HG02610 (cell line): Measurements from ENCODE around the gene CALM1.
A peak's percentile ranks its signal among the peaks of the same experiment; 100 is the strongest.
"Not testable (repeated sequence)": the region's sequence is repeated elsewhere in the genome, so short reads cannot be mapped to it uniquely, and the experiment has no call there.

Experiments used
- ATAC-seq: cut with Tn5 transposase; IDR thresholded peaks from one replicate; pipeline ENCODE4 v1.9.1; 2021; ENCODE audit warnings: mild to moderate bottlenecking, moderate library complexity; ENCODE audit not compliant: unreplicated experiment

The CALM1 gene

DNA sequence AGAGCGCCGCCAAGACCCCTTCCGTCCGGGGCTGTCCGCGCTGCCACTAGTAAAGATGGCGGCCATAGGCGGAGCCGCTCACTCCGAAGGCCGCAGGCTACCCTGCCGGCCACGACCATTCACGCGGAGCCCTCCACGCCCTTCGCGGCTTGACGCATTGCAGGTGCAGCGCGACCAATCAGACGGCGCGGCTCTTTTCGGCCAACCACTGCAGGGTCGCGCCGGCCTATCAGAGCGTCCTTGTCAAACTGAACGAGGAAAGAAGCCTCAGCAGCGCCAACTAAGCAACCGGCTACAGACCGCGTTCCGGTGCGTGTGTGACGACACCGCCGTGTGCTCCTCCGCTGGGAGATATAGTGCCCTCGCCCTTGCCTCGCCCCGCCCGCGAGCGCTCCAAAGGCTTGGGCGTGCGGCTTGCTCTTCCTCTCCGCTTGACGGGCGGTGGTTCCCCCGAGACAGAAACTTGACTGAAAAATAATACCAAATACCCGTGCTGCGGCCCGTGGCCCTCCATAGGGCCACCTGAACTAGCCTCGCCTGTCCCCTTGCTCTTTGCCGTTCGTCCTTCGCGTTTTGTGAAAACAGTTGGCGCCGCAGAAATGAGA is 13.6 kb upstream of the CALM1 start:
- ATAC-seq: peak; percentile 94

DNA sequence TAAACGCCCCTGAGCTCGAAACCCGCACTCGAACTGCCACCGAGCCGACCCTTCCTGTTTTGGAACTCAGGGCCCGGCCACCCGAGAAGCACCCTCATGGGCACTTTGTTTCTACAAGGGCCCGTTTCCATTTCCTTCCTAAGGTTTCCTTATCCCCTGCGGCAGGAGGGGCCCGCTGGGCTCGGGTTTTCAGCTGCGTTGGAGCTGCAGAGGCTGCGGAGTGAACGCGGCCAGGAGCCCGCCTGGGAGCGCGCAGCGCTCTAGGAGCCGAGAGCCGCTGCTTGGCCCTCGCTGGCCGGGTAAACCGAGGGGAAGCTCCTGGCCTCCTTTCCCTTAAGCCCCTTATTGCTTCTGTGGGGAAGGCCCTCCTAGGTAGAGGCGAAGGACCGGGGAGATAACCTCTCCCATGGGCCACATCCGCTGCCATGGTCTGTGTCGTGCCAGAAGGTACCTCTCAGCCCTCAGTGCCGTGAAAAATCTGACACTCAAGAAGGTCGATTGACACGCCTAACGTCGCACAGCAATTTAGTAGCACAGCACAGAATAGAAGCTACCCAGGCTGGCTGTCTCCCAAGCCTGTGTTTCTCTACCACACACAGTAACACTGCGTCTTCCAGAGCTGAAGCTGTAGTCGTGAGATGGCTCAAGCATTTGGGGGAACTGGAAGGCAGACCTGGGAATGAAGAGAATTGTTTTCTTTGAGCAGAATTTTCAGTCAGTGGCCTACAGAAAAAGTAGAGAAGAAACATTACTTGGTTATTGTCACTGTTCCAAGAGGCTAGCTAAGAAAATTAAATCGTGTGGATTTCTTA is 12.9 kb upstream of the CALM1 start:
- no peak for ATAC-seq

DNA sequence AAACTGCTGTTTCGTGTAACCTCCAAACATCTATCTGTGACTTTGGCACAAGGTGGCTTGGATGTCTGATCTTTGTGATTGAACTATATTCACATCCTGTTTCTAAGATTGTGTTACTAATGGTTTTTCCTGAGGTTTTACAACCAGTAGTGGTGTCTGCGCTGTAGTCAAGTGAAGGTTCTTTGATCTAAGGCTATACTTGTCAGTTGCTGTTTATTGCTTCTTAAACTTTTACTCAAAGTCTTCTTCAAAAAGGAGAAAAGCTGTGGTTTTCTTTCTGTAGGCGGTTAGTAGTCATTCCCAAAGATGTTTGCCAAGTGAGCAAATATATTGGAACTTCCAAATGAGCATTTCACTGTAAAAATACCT is 12.3 kb upstream of the CALM1 start:
- no peak for ATAC-seq

DNA sequence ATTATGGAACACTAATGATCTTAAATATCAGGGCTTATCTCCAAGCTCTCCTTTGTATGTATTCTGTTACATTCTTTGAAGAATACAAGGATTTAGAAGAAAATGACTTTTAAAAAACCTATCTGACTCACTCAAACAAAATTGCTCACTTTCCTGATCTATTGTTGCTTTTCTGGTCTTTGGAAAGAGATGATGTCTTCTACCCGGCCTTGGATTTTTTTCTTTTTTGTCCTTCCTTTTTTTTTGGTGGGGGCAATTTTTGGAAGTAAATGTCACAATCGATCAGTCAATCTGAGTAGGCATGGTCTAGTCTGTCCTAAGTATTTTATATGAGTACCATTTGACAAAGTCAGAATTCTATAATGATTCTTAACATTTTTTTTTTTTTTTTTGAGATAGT is 10.5 kb upstream of the CALM1 start:
- ATAC-seq: no peak

DNA sequence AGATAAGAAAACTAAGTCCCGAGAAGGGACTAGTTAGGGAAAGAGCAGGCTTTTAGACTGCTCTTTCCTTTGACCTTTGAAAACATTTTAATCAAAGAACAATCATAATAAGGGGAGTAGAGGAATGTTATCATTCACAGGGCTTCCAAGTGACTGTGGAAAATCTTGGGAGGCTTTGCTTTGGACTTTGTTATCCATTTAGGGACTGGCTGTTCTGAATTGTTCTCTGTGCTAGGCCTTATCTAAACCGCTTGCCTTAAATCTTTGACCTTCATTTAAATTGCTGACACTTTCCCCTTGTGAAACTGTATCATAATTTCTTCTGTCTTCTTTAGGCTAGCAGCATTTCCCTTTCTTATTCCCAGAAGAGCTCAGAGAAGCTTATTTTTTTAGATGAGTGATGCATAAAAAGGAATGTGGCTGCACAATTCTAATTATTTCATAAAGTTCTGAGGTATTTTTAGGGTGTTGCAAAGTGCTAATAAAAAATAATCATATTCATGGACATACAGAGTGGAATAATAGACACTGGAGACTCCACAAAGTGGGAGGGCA is 9.5 kb upstream of the CALM1 start:
- no peak for ATAC-seq

DNA sequence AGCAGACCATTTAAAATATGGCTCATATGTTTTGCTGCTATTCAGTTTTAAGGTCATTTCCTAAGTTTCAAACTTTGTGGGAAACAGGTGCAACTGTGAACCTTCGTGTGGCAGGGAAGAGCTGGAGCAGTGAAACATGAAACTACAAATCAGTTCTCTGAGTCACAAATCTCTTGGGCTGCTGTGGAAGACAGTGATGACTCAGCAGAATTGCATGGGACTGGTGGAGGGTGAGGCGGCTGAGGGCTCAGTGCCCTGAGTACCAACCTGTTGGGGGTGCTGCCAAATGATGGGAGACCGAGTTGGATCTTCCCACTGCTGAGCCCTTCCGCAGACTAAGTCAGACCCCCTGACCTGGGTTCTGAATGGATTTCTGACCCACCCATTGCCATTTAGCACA is 8.4 kb upstream of the CALM1 start:
- ATAC-seq: no peak

DNA sequence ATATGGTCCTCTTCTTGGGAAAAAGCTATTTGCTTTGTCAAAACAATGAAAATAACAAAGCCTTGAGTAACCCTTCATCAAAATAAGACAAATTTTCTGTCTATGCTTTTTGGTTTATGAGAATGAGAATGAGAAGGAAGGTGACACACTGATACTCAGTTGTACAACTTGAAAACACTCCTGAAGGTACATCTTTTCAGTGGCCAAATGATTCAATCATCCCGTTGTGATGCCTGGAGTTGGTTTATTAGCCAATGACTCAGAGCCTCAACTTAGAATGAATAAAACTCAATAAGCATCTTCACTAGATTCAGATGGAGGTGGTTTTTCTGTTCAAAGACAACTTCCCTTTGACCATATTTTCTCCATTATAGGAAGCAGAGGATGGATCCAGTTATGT is 7.8 kb upstream of the CALM1 start:
- no peak for ATAC-seq

DNA sequence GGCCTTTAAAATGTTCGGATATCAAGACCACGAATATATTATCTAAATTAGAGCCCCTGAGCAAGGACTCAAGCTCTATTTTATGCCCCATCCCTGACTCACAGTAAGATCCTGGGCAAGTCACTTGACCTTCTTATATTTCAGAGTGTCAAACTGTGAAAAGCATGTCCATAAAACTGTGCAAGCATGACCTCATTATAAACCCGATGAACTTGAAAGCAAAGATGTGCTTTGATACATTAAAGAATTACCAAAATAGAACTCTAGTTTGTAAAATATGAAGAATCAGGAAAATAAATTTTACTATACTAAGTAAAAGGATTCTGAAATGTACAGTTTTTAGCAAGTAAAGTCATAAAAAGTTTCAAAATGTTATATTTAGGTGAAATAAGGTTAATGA is 2.9 kb upstream of the CALM1 start:
- ATAC-seq: no peak

DNA sequence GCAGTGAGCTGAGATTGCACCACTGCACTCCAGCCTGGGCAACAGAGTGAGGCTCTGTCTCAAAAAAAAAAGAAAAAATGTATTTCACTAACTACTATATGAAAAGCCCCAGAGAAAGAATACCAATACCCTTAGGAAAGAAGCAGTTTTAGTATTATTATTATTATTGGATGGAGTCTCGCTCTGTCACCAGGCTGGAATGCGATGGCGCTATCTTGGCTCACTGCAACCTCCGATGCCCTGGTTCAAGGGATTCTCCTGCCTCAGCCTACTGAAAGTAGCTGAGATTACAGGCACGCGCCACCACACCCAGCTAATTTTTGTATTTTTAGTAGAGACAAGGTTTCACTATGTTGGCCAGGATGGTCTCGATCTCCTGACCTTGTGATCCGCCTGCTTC is 2.0 kb upstream of the CALM1 start:
- not testable (repeated sequence) for ATAC-seq

DNA sequence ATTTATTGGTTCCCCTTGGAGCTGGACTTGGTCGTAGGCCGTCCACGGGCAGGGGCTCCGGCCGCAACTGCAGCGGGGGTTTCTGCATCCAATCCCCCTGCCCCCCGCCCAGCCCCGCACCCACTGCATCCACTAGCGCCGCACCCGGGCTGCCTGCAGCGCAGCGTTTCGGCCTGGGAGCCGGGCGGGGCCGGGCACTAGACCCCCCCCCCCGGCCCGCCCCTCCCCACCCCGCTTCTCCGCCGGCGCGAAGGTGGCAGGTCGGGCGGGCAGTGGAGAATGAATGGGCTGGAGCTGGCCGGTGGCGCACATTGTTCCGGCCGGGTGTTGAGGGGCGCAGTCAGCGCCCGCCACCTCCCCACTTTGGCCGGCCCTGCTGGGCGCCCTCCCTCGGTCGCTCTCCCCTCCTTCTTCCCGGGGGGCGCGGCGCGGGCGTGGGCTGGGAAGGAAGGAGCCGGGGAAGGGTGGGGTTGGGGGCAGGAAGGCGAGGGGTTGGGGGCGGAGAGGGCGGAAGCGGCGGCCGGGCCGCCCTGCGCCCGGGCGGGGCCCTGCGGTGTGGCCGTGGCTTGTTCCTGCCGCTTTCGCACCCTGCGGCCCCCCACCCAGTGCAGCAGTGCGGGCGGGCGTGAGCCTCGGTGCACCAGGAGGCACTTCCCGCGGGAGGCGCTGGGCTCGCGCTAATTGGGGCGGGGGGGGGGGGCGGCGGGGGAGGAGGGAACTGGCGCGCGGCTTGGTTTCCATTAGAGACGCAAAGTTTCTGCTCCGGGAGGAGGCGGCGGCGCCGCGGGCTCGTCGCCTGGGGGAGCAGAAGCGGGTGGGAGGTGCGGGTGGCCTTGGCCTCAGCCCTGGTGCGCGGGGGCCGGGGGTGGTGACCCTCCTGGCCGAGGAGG is 841 bp downstream of the CALM1 start:
- ATAC-seq: peak; percentile 28

DNA sequence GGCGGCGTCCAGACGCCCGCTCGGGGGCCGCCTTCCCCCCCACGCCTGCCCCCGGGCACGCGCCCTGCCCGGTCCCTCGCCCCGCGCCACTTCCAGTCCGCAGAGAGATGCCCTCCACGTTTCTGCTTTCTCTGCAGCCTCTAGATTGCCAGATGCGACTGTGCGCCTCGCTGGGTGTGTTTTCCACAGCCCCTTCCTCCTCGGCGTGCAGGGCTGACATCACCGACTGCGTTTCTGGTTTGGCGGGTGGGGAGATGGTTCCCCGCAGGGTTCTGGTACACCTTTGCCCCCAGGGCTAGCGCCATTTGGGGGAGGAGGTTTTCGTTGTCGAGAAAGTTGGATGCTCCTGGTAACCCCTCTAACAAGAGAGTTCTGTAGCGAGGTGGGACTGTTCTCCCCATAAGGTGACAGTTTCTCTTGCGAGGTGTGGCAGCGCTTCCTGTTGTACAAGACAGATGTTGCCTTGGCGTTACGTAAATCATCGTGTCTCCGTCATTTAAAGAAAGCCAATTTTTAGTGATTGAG is 1.5 kb downstream of the CALM1 start:
- ATAC-seq: peak; percentile 8

DNA sequence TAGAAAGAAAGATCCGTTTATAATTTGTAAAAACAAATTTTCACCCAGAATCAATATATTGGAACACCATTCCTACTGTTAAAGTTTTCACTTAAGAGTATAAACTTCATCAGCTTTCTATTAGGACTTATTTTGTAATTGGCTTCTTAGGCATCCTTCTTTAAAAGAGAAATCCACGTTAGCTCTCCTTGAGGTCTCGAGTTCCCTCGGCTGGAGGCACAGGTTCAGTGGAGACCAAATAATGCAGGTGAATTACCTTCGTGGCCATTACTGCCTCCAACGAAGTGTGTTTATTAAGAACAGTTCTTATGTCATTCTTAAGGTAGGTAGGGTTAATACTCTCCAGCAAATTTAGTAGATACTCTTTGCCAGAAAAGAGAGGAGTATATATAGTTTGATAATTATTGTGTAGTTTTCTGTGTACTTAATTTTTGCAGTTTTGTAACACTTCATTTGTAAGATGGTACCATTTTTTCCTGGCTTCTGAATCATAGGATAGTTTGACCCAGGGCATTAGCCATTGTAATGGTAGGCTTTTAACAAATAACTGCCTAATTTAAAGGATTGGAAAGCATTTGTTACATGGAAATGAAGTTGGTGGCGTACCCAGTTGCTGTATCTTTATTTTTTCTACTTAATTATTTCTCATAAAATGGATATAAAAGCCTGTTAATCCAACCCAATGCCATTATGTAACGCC is 2.2 kb downstream of the CALM1 start:
- no peak for ATAC-seq

DNA sequence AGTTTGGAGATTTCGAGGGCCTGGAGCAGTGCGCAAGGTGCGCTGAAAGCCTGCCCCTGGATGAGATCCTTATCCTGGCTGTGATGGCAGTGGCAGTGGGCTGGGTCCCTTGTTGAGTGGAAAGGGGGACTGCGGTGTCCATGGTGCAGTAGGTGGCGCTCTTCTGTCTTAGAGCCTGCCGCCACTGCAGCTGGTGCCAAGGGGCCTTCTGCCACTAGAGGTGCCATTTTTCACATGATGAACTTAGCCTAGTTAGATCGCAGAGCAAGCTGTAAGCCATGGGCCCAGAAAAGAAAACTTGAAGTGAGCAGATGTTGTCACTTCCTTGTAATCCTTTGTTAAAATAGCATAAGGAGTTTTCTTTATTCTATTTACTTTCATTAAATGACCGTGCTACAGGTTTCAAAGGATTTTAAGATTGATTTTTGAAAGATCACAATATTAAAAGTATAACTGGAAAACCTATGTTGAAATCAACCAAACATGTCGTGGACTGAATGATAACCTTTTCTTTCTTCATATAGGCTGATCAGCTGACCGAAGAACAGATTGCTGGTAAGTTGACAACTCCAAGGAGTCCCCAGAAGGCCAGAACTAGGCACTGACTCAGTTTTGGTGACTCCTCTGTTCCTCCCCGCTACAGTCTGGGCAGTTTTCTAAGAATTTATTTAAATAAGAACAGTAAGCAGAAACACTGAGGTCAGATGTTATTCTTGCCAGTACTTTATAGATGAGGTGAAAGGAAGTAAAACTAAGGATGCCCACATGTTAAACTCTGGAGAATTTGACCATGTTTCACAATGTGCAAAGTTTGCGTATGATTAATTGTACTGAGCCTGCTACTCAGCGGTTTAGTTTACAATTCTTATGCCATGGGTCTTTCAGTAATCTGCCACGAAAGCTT is 3.0 kb downstream of the CALM1 start:
- peak; percentile 62 for ATAC-seq

DNA sequence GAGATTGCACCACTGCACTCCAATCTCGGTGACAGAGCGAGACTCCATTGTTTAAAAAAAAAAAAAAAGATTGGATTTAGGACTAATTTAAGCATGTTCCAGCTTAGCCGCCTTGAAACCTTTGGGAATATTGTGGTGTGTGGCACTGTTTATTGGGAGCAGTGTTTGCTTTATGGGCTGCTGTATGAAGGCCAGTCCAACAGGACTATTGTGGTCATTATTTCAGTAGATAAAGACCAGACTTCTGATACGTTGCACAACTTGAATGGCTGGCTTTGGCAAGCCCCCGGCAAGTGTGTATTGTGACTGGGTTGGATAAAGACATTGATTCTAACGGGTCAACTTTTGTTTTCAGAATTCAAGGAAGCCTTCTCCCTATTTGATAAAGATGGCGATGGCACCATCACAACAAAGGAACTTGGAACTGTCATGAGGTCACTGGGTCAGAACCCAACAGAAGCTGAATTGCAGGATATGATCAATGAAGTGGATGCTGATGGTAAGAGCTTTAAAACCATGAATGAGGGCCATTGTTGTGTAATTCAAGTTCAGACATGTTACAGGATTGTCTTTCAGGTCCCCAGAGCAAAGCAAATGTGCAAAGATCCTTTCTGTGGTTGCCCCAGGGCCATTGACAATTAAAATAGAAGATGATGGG is 4.2 kb downstream of the CALM1 start:
- no peak for ATAC-seq

DNA sequence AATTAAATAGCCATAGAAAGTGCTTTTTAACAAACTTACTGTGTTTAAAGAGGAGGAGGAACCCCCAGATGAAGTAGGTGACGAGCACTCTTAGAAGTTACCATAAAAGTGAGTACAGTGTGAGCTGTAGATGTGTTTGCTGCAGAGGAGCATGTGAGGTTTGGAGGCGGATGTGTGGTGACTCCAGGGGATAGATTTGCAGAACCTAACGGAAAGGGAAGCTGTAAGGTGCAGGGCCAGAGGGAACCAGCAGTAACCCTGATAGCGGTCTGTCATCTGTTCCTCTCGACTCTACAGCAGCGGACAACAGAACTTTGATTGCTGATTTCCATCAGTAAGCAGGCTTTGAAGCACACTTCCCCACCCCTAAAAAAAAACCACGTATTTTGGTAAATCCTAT is 5.2 kb downstream of the CALM1 start:
- ATAC-seq: no peak

DNA sequence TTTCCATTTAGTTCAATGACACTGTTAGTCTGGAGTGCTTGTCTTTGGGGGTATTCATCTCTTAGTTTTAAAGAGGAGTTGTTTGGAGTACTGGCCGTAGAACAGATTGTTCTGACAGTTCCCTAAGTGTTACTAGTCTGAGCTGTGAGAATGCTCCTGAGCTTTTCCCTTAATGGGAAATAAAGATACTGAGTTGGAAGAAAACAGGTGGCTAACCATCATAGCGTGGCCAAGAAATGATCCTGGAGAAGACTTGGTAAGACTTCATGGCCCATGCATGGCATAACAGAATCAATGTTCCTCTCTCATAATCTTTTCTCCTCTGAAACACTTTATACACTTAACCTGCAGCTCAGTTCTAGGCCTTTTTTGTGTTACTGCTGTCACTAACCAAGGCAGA is 6.2 kb downstream of the CALM1 start:
- no peak for ATAC-seq

DNA sequence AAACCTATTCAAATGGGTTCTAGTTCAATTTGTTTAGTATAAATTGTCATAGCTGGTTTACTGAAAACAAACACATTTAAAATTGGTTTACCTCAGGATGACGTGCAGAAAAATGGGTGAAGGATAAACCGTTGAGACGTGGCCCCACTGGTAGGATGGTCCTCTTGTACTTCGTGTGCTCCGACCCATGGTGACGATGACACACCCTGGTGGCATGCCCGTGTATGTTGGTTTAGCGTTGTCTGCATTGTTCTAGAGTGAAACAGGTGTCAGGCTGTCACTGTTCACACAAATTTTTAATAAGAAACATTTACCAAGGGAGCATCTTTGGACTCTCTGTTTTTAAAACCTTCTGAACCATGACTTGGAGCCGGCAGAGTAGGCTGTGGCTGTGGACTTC is 8.3 kb downstream of the CALM1 start:
- no peak for ATAC-seq

DNA sequence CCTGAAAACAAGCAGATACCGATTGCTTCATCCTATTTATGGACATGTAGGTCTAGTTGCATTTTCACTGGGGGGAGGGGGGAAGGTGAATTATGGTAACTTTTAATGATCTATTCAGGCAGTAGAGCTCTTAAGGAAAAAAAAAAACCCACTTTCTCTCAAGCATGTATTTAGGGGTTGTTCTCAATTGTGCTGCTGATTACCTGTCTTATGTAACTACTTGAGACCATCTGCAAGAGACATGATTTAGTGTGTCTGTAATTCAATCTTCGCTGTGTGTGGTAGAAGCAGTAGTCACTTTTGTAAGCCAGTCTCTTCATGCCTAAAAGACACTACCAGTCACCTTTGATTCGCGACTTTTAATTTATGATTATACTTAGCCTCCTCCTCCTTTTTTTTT is 8.9 kb downstream of the CALM1 start:
- ATAC-seq: no peak

DNA sequence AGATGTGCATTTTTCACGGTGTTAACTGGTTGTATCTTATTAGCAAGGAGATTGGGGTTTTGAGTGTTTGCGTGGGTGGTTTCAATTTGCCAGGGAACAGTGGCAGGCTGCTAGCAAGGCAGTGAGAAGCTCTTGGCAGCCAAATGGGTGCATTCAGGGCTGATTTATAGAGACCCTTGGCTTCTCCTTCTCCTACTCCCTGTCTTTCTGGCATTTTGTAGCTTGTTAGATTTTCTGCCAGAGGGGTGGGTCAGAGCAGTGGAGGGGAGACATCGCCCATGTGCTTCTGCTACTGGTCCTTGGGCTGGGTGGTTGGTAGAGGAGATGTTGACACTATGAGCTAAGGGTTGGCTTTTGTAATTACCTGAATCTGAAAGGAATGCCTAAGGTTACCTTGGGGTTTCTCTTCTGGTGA is 9.6 kb downstream of the CALM1 start:
- ATAC-seq: no peak
